DND-41 (cell line): ENCODE measurements around the gene COG7.
"Not testable (repeated sequence)": the region's sequence is repeated elsewhere in the genome, so short reads cannot be mapped to it uniquely, and the experiment has no call there.

Experiments used
- ATAC-seq: fragments of 200-7000 bp; cut with Tn5 transposase; 3 replicates; pipeline ENCODE4 v1.9.1; 2021; ENCODE audit warnings: low read depth; ENCODE audit not compliant: insufficient read depth
- DNase-seq: peaks from one replicate; pipeline ENCODE4 v3.0.0-alpha.2; 2020
- H2AFZ ChIP-seq: 2 replicates; pipeline ENCODE4 v1.6.0; 2012; ENCODE audit warnings: low read depth, low read length
- H3K27ac ChIP-seq: 2 replicates; pipeline ENCODE4 v1.5.1; 2012; ENCODE audit warnings: low read length, inconsistent platforms
- H3K27me3 ChIP-seq: fragments of 200-600 bp; sonication (generic); 2 replicates; pipeline ENCODE4 v1.6.0; 2012; ENCODE audit warnings: low read length, mild to moderate bottlenecking, inconsistent platforms; ENCODE audit not compliant: insufficient read depth, poor library complexity
- H3K36me3 ChIP-seq: 2 replicates; pipeline ENCODE4 v1.5.1; 2012; ENCODE audit warnings: low read length, inconsistent platforms; ENCODE audit not compliant: insufficient read depth
- H3K4me1 ChIP-seq: 2 replicates; pipeline ENCODE4 v1.5.1; 2012; ENCODE audit warnings: mild to moderate bottlenecking, low read length; ENCODE audit not compliant: insufficient read depth
- H3K4me2 ChIP-seq: 2 replicates; pipeline ENCODE4 v1.6.0; 2012; ENCODE audit warnings: mild to moderate bottlenecking, moderate library complexity, low read length, inconsistent platforms; ENCODE audit not compliant: insufficient read depth
- H3K4me3 ChIP-seq, 2 experiments: fragments of 200-600 bp in 1 of 2; shearing (Covaris generic) in 1 of 2; 2 replicates each; pipeline ENCODE4 v1.5.1; 2012 to 2016; ENCODE audit warnings: inconsistent platforms in 2 of 2, low read length in 2 of 2, mild to moderate bottlenecking in 2 of 2, low read depth in 1 of 2, moderate library complexity in 1 of 2
- H3K79me2 ChIP-seq: 2 replicates; pipeline ENCODE4 v1.6.0; 2012; ENCODE audit warnings: low read length, inconsistent platforms; ENCODE audit not compliant: insufficient read depth
- H3K9ac ChIP-seq: 2 replicates; pipeline ENCODE4 v1.6.0; 2012; ENCODE audit warnings: low read depth, mild to moderate bottlenecking, inconsistent platforms, low read length, moderate library complexity
- H3K9me3 ChIP-seq: 2 replicates; pipeline ENCODE4 v1.5.1; 2012; ENCODE audit warnings: low read length, moderate library complexity, mild to moderate bottlenecking, inconsistent platforms; ENCODE audit not compliant: insufficient read depth, severe bottlenecking
- H4K20me1 ChIP-seq: 2 replicates; pipeline ENCODE4 v1.6.0; 2012; ENCODE audit warnings: low read length; ENCODE audit not compliant: insufficient read depth
- EZH2 ChIP-seq: IDR thresholded peaks from 3 replicates; pipeline ENCODE4 v1.6.1; 2012; ENCODE audit warnings: borderline replicate concordance, low read depth, mild to moderate bottlenecking, moderate library complexity, low read length, inconsistent platforms; ENCODE audit not compliant: severe bottlenecking
- TF ChIP-seq, protein P1 (sequence below): IDR thresholded peaks from 2 replicates; pipeline ENCODE4 v1.5.1; 2012; ENCODE audit warnings: borderline replicate concordance, low read length, moderate library complexity, mild to moderate bottlenecking; ENCODE audit not compliant: poor library complexity, severe bottlenecking; ENCODE audit errors: extremely low read depth

The COG7 gene

DNA sequence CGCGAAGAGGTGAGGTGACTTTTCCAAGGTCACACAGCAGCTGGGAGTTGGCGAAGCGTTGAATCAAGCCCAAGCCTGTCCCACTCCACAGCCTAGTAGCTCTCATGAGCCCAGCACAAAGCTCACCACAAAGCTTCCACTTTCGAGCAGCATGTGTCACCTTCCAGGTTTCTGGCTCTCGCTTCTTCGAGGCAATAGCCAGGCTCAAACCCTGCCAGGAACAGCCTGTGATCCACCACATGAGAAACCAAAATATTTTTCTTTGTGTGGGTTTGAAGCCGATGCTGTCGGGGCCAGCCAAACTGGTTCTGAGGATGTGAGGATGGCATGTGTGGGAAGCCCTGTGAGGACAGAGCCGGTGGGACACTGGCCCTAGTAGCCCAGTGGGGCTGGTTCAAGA lies 68.1 kb downstream of the COG7 start:
- H3K9ac ChIP-seq, result no peak overlapping the region
- H3K9me3 ChIP-seq, result no peaks in the 10 kb centered on the region
- no peak overlapping the region for H2AFZ ChIP-seq
- H3K79me2 ChIP-seq, result no peaks in the 10 kb centered on the region
- no peaks in the 10 kb centered on the region for H4K20me1 ChIP-seq
- H3K27me3 ChIP-seq, result no peaks in the 10 kb centered on the region
- H3K4me1 ChIP-seq, result no peaks in the 10 kb centered on the region
- peaks cover 16% of the 10 kb centered on the region for H3K36me3 ChIP-seq
- TF ChIP-seq EZH2, result no peak
- TF ChIP-seq, protein P1, sequence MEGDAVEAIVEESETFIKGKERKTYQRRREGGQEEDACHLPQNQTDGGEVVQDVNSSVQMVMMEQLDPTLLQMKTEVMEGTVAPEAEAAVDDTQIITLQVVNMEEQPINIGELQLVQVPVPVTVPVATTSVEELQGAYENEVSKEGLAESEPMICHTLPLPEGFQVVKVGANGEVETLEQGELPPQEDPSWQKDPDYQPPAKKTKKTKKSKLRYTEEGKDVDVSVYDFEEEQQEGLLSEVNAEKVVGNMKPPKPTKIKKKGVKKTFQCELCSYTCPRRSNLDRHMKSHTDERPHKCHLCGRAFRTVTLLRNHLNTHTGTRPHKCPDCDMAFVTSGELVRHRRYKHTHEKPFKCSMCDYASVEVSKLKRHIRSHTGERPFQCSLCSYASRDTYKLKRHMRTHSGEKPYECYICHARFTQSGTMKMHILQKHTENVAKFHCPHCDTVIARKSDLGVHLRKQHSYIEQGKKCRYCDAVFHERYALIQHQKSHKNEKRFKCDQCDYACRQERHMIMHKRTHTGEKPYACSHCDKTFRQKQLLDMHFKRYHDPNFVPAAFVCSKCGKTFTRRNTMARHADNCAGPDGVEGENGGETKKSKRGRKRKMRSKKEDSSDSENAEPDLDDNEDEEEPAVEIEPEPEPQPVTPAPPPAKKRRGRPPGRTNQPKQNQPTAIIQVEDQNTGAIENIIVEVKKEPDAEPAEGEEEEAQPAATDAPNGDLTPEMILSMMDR, result no peak
- DNase-seq (no peak), ATAC-seq (no peak)
- no peak overlapping the region for H3K4me3 ChIP-seq
- no peak overlapping the region for H3K27ac ChIP-seq
- no peak overlapping the region for H3K4me2 ChIP-seq

DNA sequence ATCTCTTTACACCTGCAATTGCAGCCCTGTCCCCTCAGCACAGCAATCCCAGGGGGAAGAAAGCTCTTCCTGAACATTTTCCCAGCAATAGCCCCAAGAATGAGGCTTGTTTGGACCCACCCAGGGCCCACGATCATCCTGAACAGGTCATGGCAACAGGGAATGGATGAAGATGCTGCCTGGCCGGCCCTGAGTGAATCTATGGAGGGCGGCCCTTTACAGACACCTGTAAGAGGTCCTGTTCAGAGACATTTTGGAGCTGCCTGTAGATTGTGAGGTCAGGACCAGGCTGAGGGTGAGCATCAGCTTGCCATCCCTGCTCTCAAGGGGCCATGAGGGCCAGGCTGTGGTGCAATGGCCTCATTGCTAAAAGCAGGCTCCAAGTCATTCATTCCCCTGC lies 69.1 kb downstream of the COG7 start:
- DNase-seq (no peak), ATAC-seq (no peak)
- Histone ChIP-seq H3K9ac (no peak overlapping the region), H3K79me2 (no peaks in the 10 kb centered on the region), H3K4me3 (no peak overlapping the region), H3K27ac (no peak overlapping the region), H4K20me1 (no peaks in the 10 kb centered on the region), H3K4me2 (no peak overlapping the region), H3K36me3 (peaks cover 7% of the 10 kb centered on the region), H2AFZ (no peak overlapping the region), H3K9me3 (no peaks in the 10 kb centered on the region), H3K4me1 (no peaks in the 10 kb centered on the region), H3K27me3 (no peaks in the 10 kb centered on the region)
- TF ChIP-seq, protein P1, result no peak
- no peak for TF ChIP-seq EZH2

DNA sequence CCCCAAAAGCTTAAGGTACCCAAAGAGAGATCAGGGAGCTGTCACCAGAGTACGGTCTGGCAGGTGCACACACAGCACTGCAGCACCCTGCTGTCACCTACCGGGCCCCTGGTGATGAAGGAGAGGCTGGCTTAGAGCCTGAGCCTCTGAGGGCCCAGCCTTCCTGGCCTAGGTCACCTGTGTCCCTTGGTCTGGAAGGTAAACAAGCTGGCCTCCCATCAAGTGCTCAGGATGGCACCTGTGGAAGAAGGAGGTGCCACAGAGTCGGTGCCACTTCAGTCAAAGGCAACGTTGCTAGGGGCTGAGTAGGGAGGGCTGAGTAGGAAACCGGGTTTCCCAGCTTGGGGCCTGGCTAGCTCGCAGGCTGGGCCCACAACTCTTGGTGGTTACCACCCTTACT lies 70.7 kb downstream of the COG7 start:
- ATAC-seq, result no peak
- TF ChIP-seq, protein P1, result no peak

DNA sequence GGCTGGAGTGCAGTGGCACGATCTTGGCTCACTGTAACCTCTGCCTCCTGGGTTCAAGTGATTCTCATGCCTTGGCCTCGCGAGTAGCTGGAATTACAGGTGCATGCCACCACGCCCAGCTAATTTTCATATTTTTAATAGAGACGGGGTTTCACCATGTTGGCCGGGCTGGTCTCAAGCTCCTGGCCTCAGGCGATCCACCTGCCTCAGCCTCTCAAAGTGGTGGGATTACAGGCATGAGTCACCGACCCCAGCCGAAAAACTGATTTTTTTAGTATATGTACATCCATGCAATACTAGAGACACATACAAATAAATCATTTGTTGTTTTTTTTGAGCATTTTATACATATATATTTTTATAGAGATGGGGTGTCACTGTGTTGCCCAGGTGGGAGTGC lies 71.3 kb downstream of the COG7 start:
- ATAC-seq, result not testable (repeated sequence)

More for the DNA sequence above, 70.7 kb downstream of the COG7 start:
- Histone ChIP-seq H2AFZ (no peak overlapping the region), H3K27me3 (no peaks in the 10 kb centered on the region), H3K4me3 (no peak overlapping the region), H3K36me3 (no peaks in the 10 kb centered on the region), H3K9ac (no peak overlapping the region), H4K20me1 (no peaks in the 10 kb centered on the region), H3K4me2 (no peak overlapping the region), H3K9me3 (no peaks in the 10 kb centered on the region), H3K79me2 (no peaks in the 10 kb centered on the region), H3K4me1 (no peaks in the 10 kb centered on the region), H3K27ac (no peak overlapping the region)
- DNase-seq, result no peak

More for the DNA sequence above, 71.3 kb downstream of the COG7 start:
- H3K9ac ChIP-seq, H2AFZ ChIP-seq, H4K20me1 ChIP-seq, H3K4me2 ChIP-seq, H3K4me3 ChIP-seq, H3K9me3 ChIP-seq, H3K79me2 ChIP-seq, H3K27me3 ChIP-seq, H3K36me3 ChIP-seq, H3K27ac ChIP-seq, DNase-seq, H3K4me1 ChIP-seq: not testable (repeated sequence)
